WTC11 (cell line): Measurements from ENCODE around the gene ITGA2. TPM values are rescaled to one million over a fixed set of nuclear protein-coding genes. Genes with fewer than 3 reads are reported as not detected.

ENCODE experiments used
- ATAC-seq: fragments of 200-7000 bp; cut with Tn5 transposase; 2 replicates; pipeline ENCODE4 v1.10.0; 2021; ENCODE audit warnings: mild to moderate bottlenecking, moderate library complexity
- CTCF ChIA-PET: fragments of 300-600 bp; sonication (Branson Sonifier 250); formaldehyde crosslinking; loops from one replicate; lab custom pipeline; 2021; ENCODE audit warnings: antibody characterized with exemption; lab: Charles Lee
- POLR2A ChIA-PET: fragments of 350-600 bp; sonication (Branson Sonifier 250); formaldehyde crosslinking; loops from one replicate; lab custom pipeline; 2021; ENCODE audit warnings: antibody characterized with exemption; lab: Charles Lee
- DNase-seq: peaks from one replicate; pipeline ENCODE4 v3.0.0; 2021; ENCODE audit warnings: low spot score
- H3K27ac Mint-ChIP-seq: 2 replicates; pipeline ENCODE4 v1.8.0; 2021; ENCODE audit warnings: mixed read lengths
- H3K27me3 Mint-ChIP-seq: 2 replicates; pipeline ENCODE4 v1.8.0; 2021; ENCODE audit warnings: low read depth, mild to moderate bottlenecking, moderate library complexity, mixed read lengths
- H3K36me3 Mint-ChIP-seq: 2 replicates; pipeline ENCODE4 v1.8.0; 2021; ENCODE audit warnings: mixed read lengths
- H3K4me1 Mint-ChIP-seq: 2 replicates; pipeline ENCODE4 v1.8.0; 2022; ENCODE audit warnings: mixed read lengths
- H3K4me3 Mint-ChIP-seq: 2 replicates; pipeline ENCODE4 v1.8.0; 2021; ENCODE audit warnings: mild to moderate bottlenecking, moderate library complexity, mixed read lengths
- H3K9me3 Mint-ChIP-seq: 2 replicates; pipeline ENCODE4 v1.8.0; 2021; ENCODE audit warnings: mixed read lengths
- CBFB ChIP-seq: sonication (generic); formaldehyde crosslinking; IDR thresholded peaks from 2 replicates; pipeline ENCODE4 v1.8.1; 2022; ENCODE audit warnings: mild to moderate bottlenecking, low read depth, missing genetic modification reagents
- ESRRA ChIP-seq: sonication (generic); formaldehyde crosslinking; IDR thresholded peaks from 2 replicates; pipeline ENCODE4 v1.8.1; 2022; ENCODE audit warnings: mild to moderate bottlenecking, missing genetic modification reagents, borderline replicate concordance
- FOXK1 ChIP-seq: sonication (generic); formaldehyde crosslinking; IDR thresholded peaks from 2 replicates; pipeline ENCODE4 v1.8.0; 2022; ENCODE audit warnings: mild to moderate bottlenecking, moderate library complexity, missing genetic modification reagents
- GABPB1 ChIP-seq: sonication (generic); formaldehyde crosslinking; IDR thresholded peaks from 2 replicates; pipeline ENCODE4 v1.8.1; 2023; ENCODE audit warnings: mild to moderate bottlenecking, missing genetic modification reagents
- HMGA2 ChIP-seq: fragments of 250-450 bp; sonication (Bioruptor Pico); IDR thresholded peaks from 2 replicates; pipeline ENCODE4 v1.4.0; 2021; ENCODE audit warnings: mild to moderate bottlenecking, moderate library complexity
- JAZF1 ChIP-seq: fragments of 250-450 bp; sonication (Bioruptor Pico); IDR thresholded peaks from 2 replicates; pipeline ENCODE4 v1.9.0; 2021; ENCODE audit warnings: moderate library complexity, mild to moderate bottlenecking, inconsistent platforms
- NFATC4 ChIP-seq: fragments of 250-450 bp; sonication (Bioruptor Pico); IDR thresholded peaks from 2 replicates; pipeline ENCODE4 v1.9.0; 2021; ENCODE audit warnings: mild to moderate bottlenecking
- TEAD1 ChIP-seq: sonication (generic); formaldehyde crosslinking; IDR thresholded peaks from 2 replicates; pipeline ENCODE4 v1.8.0; 2022; ENCODE audit warnings: mild to moderate bottlenecking, missing genetic modification reagents
- TEAD4 ChIP-seq: sonication (generic); formaldehyde crosslinking; IDR thresholded peaks from 2 replicates; pipeline ENCODE4 v1.8.0; 2022; ENCODE audit warnings: mild to moderate bottlenecking, missing genetic modification reagents
- ZNF121 ChIP-seq: sonication (generic); formaldehyde crosslinking; IDR thresholded peaks from 2 replicates; pipeline ENCODE4 v1.8.0; 2023; ENCODE audit warnings: missing genetic modification reagents
- ZNF232 ChIP-seq: sonication (generic); formaldehyde crosslinking; IDR thresholded peaks from 2 replicates; pipeline ENCODE4 v1.8.0; 2022; ENCODE audit warnings: mild to moderate bottlenecking, missing genetic modification reagents
- ZNF317 ChIP-seq: sonication (generic); formaldehyde crosslinking; IDR thresholded peaks from 2 replicates; pipeline ENCODE4 v1.8.1; 2023; ENCODE audit warnings: low read depth, mild to moderate bottlenecking, moderate library complexity, missing genetic modification reagents, borderline replicate concordance
- ZNF423 ChIP-seq: fragments of 250-450 bp; sonication (Bioruptor Pico); IDR thresholded peaks from 2 replicates; pipeline ENCODE4 v2.1.2; 2022; ENCODE audit warnings: mild to moderate bottlenecking, moderate library complexity
- ZNF671 ChIP-seq: fragments of 250-450 bp; sonication (Bioruptor Pico); IDR thresholded peaks from 2 replicates; pipeline ENCODE4 v1.8.0; 2021; ENCODE audit warnings: mild to moderate bottlenecking
- total RNA-seq: library from RNA; stranded (reverse); gene quantifications from 3 replicates; pipeline ENCODE4 v1.2.3, GENCODE V29; 2021
- TF ChIP-seq, protein P1 (sequence below): fragments of 250-450 bp; sonication (Bioruptor Pico); IDR thresholded peaks from 2 replicates; pipeline ENCODE4 v1.8.0; 2021; ENCODE audit warnings: mild to moderate bottlenecking
- TF ChIP-seq, protein P2 (sequence below): sonication (generic); formaldehyde crosslinking; IDR thresholded peaks from 2 replicates; pipeline ENCODE4 v1.8.1; 2022; ENCODE audit warnings: mild to moderate bottlenecking, moderate library complexity, missing genetic modification reagents
- TF ChIP-seq, protein P3 (sequence below): fragments of 250-450 bp; sonication (Bioruptor Pico); IDR thresholded peaks from 2 replicates; pipeline ENCODE4 v1.9.0; 2021; ENCODE audit warnings: mild to moderate bottlenecking, borderline replicate concordance
- TF ChIP-seq, protein P4 (sequence below): sonication (generic); formaldehyde crosslinking; IDR thresholded peaks from 2 replicates; pipeline ENCODE4 v1.8.1; 2023; ENCODE audit warnings: mild to moderate bottlenecking, missing genetic modification reagents
- TF ChIP-seq, protein P5 (sequence below): sonication (generic); formaldehyde crosslinking; IDR thresholded peaks from 2 replicates; pipeline ENCODE4 v1.8.0; 2023; ENCODE audit warnings: missing genetic modification reagents, mild to moderate bottlenecking, borderline replicate concordance
- TF ChIP-seq, protein P6 (sequence below): sonication (generic); formaldehyde crosslinking; IDR thresholded peaks from 2 replicates; pipeline ENCODE4 v1.8.1; 2022; ENCODE audit warnings: low read depth, missing genetic modification reagents, borderline replicate concordance
- TF ChIP-seq, protein P7 (sequence below): fragments of 250-450 bp; sonication (Bioruptor Pico); IDR thresholded peaks from 2 replicates; pipeline ENCODE4 v1.9.0; 2021; ENCODE audit warnings: moderate library complexity, mild to moderate bottlenecking, inconsistent platforms, borderline replicate concordance

Gene ITGA2
- total RNA-seq, 1 experiment from 2014 or later, result 5.5 TPM

DNA sequence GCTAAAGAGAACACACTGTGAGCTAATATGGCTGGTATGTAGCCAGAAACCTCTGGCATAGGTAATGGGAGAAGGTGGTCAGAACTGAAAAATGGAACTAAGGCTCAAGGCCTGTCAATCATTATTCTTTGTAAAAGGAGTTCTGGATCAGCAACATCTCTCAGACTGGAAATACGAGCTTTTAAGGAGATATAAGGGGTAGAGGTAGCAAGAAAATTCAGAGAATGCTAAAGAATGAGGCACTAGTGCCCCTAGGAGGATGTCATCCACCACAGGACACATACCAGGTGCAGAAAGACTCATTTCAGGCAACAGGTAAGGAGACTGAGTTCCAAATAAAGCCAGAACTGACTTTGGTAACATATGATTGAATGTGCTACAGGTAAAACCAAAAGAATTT is 139.3 kb downstream of the ITGA2 start:
- Mint-ChIP-seq H3K9me3 (peaks cover 11% of the 10 kb centered on the region), H3K36me3 (no peaks in the 10 kb centered on the region)

DNA sequence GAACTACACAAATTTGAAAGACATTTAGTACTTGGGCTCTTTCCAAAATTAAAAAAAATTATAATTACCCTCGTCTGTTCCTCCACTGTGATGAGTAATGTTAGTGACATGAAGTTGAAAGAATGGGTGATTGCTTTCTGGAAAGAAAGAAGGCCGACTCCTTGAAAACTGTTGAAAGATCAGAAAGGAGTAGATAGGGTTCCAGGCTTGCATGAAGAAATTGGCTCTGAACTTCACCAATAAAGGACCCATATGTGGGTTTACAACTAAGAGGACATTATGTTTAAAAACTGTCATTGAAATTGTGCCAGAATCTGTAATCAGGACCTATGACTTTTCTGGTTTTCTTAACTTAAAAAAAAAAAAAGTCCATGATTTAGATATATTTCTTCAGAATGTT is 141.1 kb downstream of the ITGA2 start:
- Mint-ChIP-seq H3K36me3 (no peaks in the 10 kb centered on the region), H3K27me3 (no peaks in the 10 kb centered on the region), H3K9me3 (peaks cover 11% of the 10 kb centered on the region), H3K4me3 (no peak overlapping the region), H3K27ac (no peak overlapping the region), H3K4me1 (no peaks in the 10 kb centered on the region)
- no peak for DNase-seq
- ChIA-PET POLR2A (no interaction called here), CTCF (no interaction called here)
- ATAC-seq, result no peak
- TF ChIP-seq, protein P1, sequence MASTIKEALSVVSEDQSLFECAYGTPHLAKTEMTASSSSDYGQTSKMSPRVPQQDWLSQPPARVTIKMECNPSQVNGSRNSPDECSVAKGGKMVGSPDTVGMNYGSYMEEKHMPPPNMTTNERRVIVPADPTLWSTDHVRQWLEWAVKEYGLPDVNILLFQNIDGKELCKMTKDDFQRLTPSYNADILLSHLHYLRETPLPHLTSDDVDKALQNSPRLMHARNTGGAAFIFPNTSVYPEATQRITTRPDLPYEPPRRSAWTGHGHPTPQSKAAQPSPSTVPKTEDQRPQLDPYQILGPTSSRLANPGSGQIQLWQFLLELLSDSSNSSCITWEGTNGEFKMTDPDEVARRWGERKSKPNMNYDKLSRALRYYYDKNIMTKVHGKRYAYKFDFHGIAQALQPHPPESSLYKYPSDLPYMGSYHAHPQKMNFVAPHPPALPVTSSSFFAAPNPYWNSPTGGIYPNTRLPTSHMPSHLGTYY (CRISPR knock-in tag), result no peak
- TF ChIP-seq TEAD4 (CRISPR knock-in tag) (no peak), NFATC4 (CRISPR knock-in tag) (no peak), CBFB (CRISPR knock-in tag) (no peak), ZNF423 (CRISPR knock-in tag) (no peak)
- TF ChIP-seq, protein P2, sequence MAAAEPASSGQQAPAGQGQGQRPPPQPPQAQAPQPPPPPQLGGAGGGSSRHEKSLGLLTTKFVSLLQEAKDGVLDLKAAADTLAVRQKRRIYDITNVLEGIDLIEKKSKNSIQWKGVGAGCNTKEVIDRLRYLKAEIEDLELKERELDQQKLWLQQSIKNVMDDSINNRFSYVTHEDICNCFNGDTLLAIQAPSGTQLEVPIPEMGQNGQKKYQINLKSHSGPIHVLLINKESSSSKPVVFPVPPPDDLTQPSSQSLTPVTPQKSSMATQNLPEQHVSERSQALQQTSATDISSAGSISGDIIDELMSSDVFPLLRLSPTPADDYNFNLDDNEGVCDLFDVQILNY, result no peak
- TF ChIP-seq, protein P3, sequence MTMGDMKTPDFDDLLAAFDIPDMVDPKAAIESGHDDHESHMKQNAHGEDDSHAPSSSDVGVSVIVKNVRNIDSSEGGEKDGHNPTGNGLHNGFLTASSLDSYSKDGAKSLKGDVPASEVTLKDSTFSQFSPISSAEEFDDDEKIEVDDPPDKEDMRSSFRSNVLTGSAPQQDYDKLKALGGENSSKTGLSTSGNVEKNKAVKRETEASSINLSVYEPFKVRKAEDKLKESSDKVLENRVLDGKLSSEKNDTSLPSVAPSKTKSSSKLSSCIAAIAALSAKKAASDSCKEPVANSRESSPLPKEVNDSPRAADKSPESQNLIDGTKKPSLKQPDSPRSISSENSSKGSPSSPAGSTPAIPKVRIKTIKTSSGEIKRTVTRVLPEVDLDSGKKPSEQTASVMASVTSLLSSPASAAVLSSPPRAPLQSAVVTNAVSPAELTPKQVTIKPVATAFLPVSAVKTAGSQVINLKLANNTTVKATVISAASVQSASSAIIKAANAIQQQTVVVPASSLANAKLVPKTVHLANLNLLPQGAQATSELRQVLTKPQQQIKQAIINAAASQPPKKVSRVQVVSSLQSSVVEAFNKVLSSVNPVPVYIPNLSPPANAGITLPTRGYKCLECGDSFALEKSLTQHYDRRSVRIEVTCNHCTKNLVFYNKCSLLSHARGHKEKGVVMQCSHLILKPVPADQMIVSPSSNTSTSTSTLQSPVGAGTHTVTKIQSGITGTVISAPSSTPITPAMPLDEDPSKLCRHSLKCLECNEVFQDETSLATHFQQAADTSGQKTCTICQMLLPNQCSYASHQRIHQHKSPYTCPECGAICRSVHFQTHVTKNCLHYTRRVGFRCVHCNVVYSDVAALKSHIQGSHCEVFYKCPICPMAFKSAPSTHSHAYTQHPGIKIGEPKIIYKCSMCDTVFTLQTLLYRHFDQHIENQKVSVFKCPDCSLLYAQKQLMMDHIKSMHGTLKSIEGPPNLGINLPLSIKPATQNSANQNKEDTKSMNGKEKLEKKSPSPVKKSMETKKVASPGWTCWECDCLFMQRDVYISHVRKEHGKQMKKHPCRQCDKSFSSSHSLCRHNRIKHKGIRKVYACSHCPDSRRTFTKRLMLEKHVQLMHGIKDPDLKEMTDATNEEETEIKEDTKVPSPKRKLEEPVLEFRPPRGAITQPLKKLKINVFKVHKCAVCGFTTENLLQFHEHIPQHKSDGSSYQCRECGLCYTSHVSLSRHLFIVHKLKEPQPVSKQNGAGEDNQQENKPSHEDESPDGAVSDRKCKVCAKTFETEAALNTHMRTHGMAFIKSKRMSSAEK (CRISPR knock-in tag), result no peak
- TF ChIP-seq, protein P4, sequence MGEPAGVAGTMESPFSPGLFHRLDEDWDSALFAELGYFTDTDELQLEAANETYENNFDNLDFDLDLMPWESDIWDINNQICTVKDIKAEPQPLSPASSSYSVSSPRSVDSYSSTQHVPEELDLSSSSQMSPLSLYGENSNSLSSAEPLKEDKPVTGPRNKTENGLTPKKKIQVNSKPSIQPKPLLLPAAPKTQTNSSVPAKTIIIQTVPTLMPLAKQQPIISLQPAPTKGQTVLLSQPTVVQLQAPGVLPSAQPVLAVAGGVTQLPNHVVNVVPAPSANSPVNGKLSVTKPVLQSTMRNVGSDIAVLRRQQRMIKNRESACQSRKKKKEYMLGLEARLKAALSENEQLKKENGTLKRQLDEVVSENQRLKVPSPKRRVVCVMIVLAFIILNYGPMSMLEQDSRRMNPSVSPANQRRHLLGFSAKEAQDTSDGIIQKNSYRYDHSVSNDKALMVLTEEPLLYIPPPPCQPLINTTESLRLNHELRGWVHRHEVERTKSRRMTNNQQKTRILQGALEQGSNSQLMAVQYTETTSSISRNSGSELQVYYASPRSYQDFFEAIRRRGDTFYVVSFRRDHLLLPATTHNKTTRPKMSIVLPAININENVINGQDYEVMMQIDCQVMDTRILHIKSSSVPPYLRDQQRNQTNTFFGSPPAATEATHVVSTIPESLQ (CRISPR knock-in tag), result no peak

More for the DNA sequence above, 139.3 kb downstream of the ITGA2 start:
- ATAC-seq (no peak), DNase-seq (no peak)
- CTCF ChIA-PET, result no interaction called here
- no peak overlapping the region for H3K4me3 Mint-ChIP-seq
- POLR2A ChIA-PET, result no interaction called here
- no peaks in the 10 kb centered on the region for H3K27me3 Mint-ChIP-seq
- H3K27ac Mint-ChIP-seq, result no peak overlapping the region
- no peaks in the 10 kb centered on the region for H3K4me1 Mint-ChIP-seq
- TF ChIP-seq GABPB1 (CRISPR knock-in tag), result no peak
- no peak for TF ChIP-seq TEAD1
- TF ChIP-seq ZNF317, result no peak
- TF ChIP-seq FOXK1 (CRISPR knock-in tag), result no peak
- TF ChIP-seq JAZF1 (CRISPR knock-in tag), result no peak
- TF ChIP-seq ZNF121, result no peak
- TF ChIP-seq ZNF232 (CRISPR knock-in tag), result no peak
- no peak for TF ChIP-seq ESRRA (CRISPR knock-in tag)
- TF ChIP-seq, protein P5, sequence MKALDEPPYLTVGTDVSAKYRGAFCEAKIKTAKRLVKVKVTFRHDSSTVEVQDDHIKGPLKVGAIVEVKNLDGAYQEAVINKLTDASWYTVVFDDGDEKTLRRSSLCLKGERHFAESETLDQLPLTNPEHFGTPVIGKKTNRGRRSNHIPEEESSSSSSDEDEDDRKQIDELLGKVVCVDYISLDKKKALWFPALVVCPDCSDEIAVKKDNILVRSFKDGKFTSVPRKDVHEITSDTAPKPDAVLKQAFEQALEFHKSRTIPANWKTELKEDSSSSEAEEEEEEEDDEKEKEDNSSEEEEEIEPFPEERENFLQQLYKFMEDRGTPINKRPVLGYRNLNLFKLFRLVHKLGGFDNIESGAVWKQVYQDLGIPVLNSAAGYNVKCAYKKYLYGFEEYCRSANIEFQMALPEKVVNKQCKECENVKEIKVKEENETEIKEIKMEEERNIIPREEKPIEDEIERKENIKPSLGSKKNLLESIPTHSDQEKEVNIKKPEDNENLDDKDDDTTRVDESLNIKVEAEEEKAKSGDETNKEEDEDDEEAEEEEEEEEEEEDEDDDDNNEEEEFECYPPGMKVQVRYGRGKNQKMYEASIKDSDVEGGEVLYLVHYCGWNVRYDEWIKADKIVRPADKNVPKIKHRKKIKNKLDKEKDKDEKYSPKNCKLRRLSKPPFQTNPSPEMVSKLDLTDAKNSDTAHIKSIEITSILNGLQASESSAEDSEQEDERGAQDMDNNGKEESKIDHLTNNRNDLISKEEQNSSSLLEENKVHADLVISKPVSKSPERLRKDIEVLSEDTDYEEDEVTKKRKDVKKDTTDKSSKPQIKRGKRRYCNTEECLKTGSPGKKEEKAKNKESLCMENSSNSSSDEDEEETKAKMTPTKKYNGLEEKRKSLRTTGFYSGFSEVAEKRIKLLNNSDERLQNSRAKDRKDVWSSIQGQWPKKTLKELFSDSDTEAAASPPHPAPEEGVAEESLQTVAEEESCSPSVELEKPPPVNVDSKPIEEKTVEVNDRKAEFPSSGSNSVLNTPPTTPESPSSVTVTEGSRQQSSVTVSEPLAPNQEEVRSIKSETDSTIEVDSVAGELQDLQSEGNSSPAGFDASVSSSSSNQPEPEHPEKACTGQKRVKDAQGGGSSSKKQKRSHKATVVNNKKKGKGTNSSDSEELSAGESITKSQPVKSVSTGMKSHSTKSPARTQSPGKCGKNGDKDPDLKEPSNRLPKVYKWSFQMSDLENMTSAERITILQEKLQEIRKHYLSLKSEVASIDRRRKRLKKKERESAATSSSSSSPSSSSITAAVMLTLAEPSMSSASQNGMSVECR (CRISPR knock-in tag), result no peak
- TF ChIP-seq, protein P6, sequence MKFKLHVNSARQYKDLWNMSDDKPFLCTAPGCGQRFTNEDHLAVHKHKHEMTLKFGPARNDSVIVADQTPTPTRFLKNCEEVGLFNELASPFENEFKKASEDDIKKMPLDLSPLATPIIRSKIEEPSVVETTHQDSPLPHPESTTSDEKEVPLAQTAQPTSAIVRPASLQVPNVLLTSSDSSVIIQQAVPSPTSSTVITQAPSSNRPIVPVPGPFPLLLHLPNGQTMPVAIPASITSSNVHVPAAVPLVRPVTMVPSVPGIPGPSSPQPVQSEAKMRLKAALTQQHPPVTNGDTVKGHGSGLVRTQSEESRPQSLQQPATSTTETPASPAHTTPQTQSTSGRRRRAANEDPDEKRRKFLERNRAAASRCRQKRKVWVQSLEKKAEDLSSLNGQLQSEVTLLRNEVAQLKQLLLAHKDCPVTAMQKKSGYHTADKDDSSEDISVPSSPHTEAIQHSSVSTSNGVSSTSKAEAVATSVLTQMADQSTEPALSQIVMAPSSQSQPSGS, result no peak
- TF ChIP-seq ZNF671, result no peak
- TF ChIP-seq, protein P7, sequence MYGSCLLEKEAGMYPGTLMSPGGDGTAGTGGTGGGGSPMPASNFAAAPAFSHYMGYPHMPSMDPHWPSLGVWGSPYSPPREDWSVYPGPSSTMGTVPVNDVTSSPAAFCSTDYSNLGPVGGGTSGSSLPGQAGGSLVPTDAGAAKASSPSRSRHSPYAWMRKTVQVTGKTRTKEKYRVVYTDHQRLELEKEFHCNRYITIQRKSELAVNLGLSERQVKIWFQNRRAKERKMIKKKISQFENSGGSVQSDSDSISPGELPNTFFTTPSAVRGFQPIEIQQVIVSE (CRISPR knock-in tag), result no peak
- TF ChIP-seq, protein P1 (CRISPR knock-in tag), result no peak
- TF ChIP-seq HMGA2, result no peak
- TF ChIP-seq ZNF423 (CRISPR knock-in tag), result no peak
